ENCODE results near the gene COL5A1.
"Not testable (repeated sequence)": the region's sequence is repeated elsewhere in the genome, so short reads cannot be mapped to it uniquely, and the experiment has no call there.

Gene COL5A1

GRCh38 chr9:134635351-134636148, 6.1 kb upstream of the COL5A1 start:
- TF ChIP-seq ZNF274 (IDR thresholded peaks at IDR 0.05; ENCODE audit: low read depth, low read length), result no peak

GRCh38 chr9:134636149-134636507, 5.5 kb upstream of the COL5A1 start:
- no peak overlapping the region for H3K4me3 ChIP-seq (ENCODE audit: low read length)
- no peak for TF ChIP-seq ZNF274 (IDR thresholded peaks at IDR 0.05; ENCODE audit: low read depth, low read length)

More at GRCh38 chr9:134635351-134636148, 6.1 kb upstream of the COL5A1 start:
- H3K4me3 ChIP-seq (ENCODE audit: low read length), result no peak overlapping the region

GRCh38 chr9:134637241-134637640, 4.4 kb upstream of the COL5A1 start:
- H3K4me3 ChIP-seq (ENCODE audit: low read length), result no peak overlapping the region
- TF ChIP-seq ZNF274 (IDR thresholded peaks at IDR 0.05; ENCODE audit: low read depth, low read length), result no peak

GRCh38 chr9:134637696-134638501, 3.7 kb upstream of the COL5A1 start:
- TF ChIP-seq ZNF274 (IDR thresholded peaks at IDR 0.05; ENCODE audit: low read depth, low read length), result no peak

GRCh38 chr9:134638502-134639090, 3.0 kb upstream of the COL5A1 start:
- H3K4me3 ChIP-seq (ENCODE audit: low read length), result no peak overlapping the region
- no peak for TF ChIP-seq ZNF274 (IDR thresholded peaks at IDR 0.05; ENCODE audit: low read depth, low read length)

More at GRCh38 chr9:134637696-134638501, 3.7 kb upstream of the COL5A1 start:
- H3K4me3 ChIP-seq (ENCODE audit: low read length), result no peak overlapping the region

GRCh38 chr9:134639994-134640393, 1.6 kb upstream of the COL5A1 start:
- no peak for TF ChIP-seq ZNF274 (IDR thresholded peaks at IDR 0.05; ENCODE audit: low read depth, low read length)
- no peak overlapping the region for H3K4me3 ChIP-seq (ENCODE audit: low read length)

GRCh38 chr9:134640506-134641172, 964 bp upstream of the COL5A1 start:
- H3K4me3 ChIP-seq (ENCODE audit: low read length), result no peak overlapping the region
- no peak for TF ChIP-seq ZNF274 (IDR thresholded peaks at IDR 0.05; ENCODE audit: low read depth, low read length)

GRCh38 chr9:134641990-134642384, 384 bp downstream of the COL5A1 start:
- TF ChIP-seq ZNF274 (IDR thresholded peaks at IDR 0.05; ENCODE audit: low read depth, low read length), result no peak
- no peak overlapping the region for H3K4me3 ChIP-seq (ENCODE audit: low read length)

- no peak overlapping the region for H3K4me3 ChIP-seq (ENCODE audit: low read length)
- no peak for TF ChIP-seq ZNF274 (IDR thresholded peaks at IDR 0.05; ENCODE audit: low read depth, low read length)
Observed at GRCh38 chr9:134642385-134643181, 980 bp downstream of the COL5A1 start.

GRCh38 chr9:134643222-134643671, 1.6 kb downstream of the COL5A1 start:
- no peak overlapping the region for H3K4me3 ChIP-seq (ENCODE audit: low read length)
- no peak for TF ChIP-seq ZNF274 (IDR thresholded peaks at IDR 0.05; ENCODE audit: low read depth, low read length)

- H3K4me3 ChIP-seq (ENCODE audit: low read length), result not testable (repeated sequence)
Observed at GRCh38 chr9:134644401-134644724, 2.8 kb downstream of the COL5A1 start.

GRCh38 chr9:134644725-134645606, 3.4 kb downstream of the COL5A1 start:
- no peak overlapping the region for H3K4me3 ChIP-seq (ENCODE audit: low read length)
- TF ChIP-seq ZNF274 (IDR thresholded peaks at IDR 0.05; ENCODE audit: low read depth, low read length), result no peak
